ENCODE measurements around the gene ADPRHL1. TPM values are rescaled to one million over a fixed set of nuclear protein-coding genes. Genes with fewer than 3 reads are reported as not detected.

Gene ADPRHL1
- total and polyA plus RNA-seq, 2 donors (not counting 3 experiments of a cell fraction or from before 2014, with no cell fraction given), result 0.52 to 0.97 TPM

DNA sequence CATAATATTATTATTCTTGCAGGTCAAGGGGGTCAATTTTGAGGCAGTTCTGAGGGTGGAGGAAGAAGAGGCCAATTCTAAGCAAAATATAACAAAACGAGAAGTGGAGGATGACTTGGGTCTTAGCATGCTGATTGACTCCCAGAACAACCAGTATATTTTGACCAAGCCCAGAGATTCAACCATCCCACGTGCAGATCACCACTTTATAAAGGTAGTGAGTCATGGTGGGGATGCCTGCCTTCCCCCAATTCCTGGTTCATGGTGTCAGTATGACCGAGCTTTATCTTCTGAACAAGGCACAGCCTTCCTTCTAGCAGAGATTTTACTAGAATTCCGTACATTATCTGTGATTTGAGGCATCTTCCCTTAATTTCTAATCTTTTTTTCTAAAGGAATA lies 46.6 kb upstream of the ADPRHL1 start:
- H3K4me2 ChIP-seq (ENCODE audit: insufficient read depth, low read length), result no peak overlapping the region
- H3K27ac ChIP-seq (ENCODE audit: insufficient read depth, low read depth, low read length), result no peak overlapping the region
- dilution Hi-C loops (cut with MboI; ENCODE audit: extremely low pct_ligation_motif_present, low sequenced_read_pairs) (no loop called here), intact Hi-C loops (cut with micrococcal nuclease) (no loop called here)
- ChIA-PET CTCF (no interaction called here), POLR2A (no interaction called here)
- H2AFZ ChIP-seq (ENCODE audit: low read depth, low read length), result no peak overlapping the region
- FAIRE-seq, result no peak
- peaks cover 12% of the 10 kb centered on the region for H3K4me1 ChIP-seq (ENCODE audit: control insufficient read depth, extremely low read depth, insufficient read depth, low read length)
- peaks cover 50% of the 10 kb centered on the region for H3K79me2 ChIP-seq (ENCODE audit: control insufficient read depth, insufficient read depth, low read length)
- no peaks in the 10 kb centered on the region for H3K9me3 ChIP-seq (replicated peaks; ENCODE audit: control insufficient read depth, insufficient read depth, low read length)
- H3K9ac ChIP-seq (replicated peaks; ENCODE audit: extremely low read depth, insufficient read depth, low read length), result no peak overlapping the region
- no peaks in the 10 kb centered on the region for H3K9me1 ChIP-seq (replicated peaks; ENCODE audit: control insufficient read depth, extremely low read depth, insufficient read depth, low read length)
- no TSS peak for BruUV-seq (replicated peaks)
- no peak overlapping the region for H3K4me3 ChIP-seq (replicated peaks in 1 of 3; ENCODE audit: insufficient read depth in 1 of 3, low read depth in 1 of 3, low read length in 3 of 3)
- H3K36me3 ChIP-seq (ENCODE audit: control insufficient read depth in 2 of 2, extremely low read depth in 1 of 2, insufficient read depth in 2 of 2, low read length in 2 of 2), result peaks cover 33 to 52% of the 10 kb centered on the region in 2 experiments
- peaks cover 3% of the 10 kb centered on the region for H4K20me1 ChIP-seq (replicated peaks; ENCODE audit: control insufficient read depth, extremely low read depth, insufficient read depth, low read length)
- H3K27me3 ChIP-seq (ENCODE audit: control insufficient read depth in 2 of 2, insufficient read depth in 2 of 2, low read length in 2 of 2), result no peaks in the 10 kb centered on the region
- TF ChIP-seq MAX (IDR thresholded peaks at IDR 0.05; ENCODE audit: insufficient read depth, insufficient read length), result no peak
- TF ChIP-seq, protein P1, sequence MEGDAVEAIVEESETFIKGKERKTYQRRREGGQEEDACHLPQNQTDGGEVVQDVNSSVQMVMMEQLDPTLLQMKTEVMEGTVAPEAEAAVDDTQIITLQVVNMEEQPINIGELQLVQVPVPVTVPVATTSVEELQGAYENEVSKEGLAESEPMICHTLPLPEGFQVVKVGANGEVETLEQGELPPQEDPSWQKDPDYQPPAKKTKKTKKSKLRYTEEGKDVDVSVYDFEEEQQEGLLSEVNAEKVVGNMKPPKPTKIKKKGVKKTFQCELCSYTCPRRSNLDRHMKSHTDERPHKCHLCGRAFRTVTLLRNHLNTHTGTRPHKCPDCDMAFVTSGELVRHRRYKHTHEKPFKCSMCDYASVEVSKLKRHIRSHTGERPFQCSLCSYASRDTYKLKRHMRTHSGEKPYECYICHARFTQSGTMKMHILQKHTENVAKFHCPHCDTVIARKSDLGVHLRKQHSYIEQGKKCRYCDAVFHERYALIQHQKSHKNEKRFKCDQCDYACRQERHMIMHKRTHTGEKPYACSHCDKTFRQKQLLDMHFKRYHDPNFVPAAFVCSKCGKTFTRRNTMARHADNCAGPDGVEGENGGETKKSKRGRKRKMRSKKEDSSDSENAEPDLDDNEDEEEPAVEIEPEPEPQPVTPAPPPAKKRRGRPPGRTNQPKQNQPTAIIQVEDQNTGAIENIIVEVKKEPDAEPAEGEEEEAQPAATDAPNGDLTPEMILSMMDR (IDR thresholded peaks at IDR 0.05; ENCODE audit: extremely low read depth in 1 of 2, insufficient read depth in 1 of 2, low read depth in 1 of 2, low read length in 2 of 2), result no peak
- no peak for DNase-seq (ENCODE audit: low read depth, low spot score)

DNA sequence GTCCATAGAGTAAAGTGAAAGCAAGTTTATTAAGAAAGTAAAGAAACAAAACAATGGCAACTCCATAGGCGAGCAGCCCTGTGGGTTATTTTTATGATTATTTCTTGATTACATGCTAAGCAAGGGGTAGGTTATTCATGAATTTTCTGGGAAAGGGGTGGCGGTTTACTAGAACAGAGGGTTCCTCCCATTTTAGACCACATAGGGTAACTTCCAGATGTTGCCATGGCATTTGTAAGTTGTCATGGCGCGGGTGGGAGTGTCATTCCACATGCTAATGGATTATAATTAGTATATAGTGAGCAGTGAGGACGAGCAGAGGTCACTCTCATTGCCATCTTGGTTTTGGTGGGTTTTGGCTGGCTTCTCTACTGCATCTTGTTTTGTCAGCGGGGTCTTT lies 45.6 kb upstream of the ADPRHL1 start:
- CTCF ChIA-PET, result no interaction called here
- POLR2A ChIA-PET, result no interaction called here
- no peak for FAIRE-seq
- BruUV-seq (replicated peaks), result no TSS peak
- no peaks in the 10 kb centered on the region for H3K27me3 ChIP-seq (ENCODE audit: control insufficient read depth in 2 of 2, insufficient read depth in 2 of 2, low read length in 2 of 2)
- H3K36me3 ChIP-seq (ENCODE audit: control insufficient read depth in 2 of 2, extremely low read depth in 1 of 2, insufficient read depth in 2 of 2, low read length in 2 of 2), result peaks cover 33 to 48% of the 10 kb centered on the region in 2 experiments
- H3K79me2 ChIP-seq (ENCODE audit: control insufficient read depth, insufficient read depth, low read length), result peaks cover 58% of the 10 kb centered on the region
- intact Hi-C loops (cut with micrococcal nuclease), result no loop called here
- H3K4me3 ChIP-seq (replicated peaks in 1 of 3; ENCODE audit: insufficient read depth in 1 of 3, low read depth in 1 of 3, low read length in 3 of 3), result no peak overlapping the region
- H3K9ac ChIP-seq (replicated peaks; ENCODE audit: extremely low read depth, insufficient read depth, low read length), result no peak overlapping the region
- no peaks in the 10 kb centered on the region for H3K9me3 ChIP-seq (replicated peaks; ENCODE audit: control insufficient read depth, insufficient read depth, low read length)
- no peak for DNase-seq (ENCODE audit: low read depth, low spot score)
- H3K4me2 ChIP-seq (ENCODE audit: insufficient read depth, low read length), result no peak overlapping the region
- H3K9me1 ChIP-seq (replicated peaks; ENCODE audit: control insufficient read depth, extremely low read depth, insufficient read depth, low read length), result no peaks in the 10 kb centered on the region
- H3K27ac ChIP-seq (ENCODE audit: insufficient read depth, low read depth, low read length), result no peak overlapping the region
- dilution Hi-C loops (cut with MboI; ENCODE audit: extremely low pct_ligation_motif_present, low sequenced_read_pairs), result no loop called here
- peaks cover 17% of the 10 kb centered on the region for H3K4me1 ChIP-seq (ENCODE audit: control insufficient read depth, extremely low read depth, insufficient read depth, low read length)
- H4K20me1 ChIP-seq (replicated peaks; ENCODE audit: control insufficient read depth, extremely low read depth, insufficient read depth, low read length), result peaks cover 3% of the 10 kb centered on the region
- no peak overlapping the region for H2AFZ ChIP-seq (ENCODE audit: low read depth, low read length)
- no peak for TF ChIP-seq EZH2 (IDR thresholded peaks at IDR 0.05; ENCODE audit: borderline replicate concordance, low read depth, low read length, severe bottlenecking)
- TF ChIP-seq MYC (IDR thresholded peaks at IDR 0.05; ENCODE audit: low read depth, low read length), result no peak
- TF ChIP-seq MAX (IDR thresholded peaks at IDR 0.05; ENCODE audit: insufficient read depth, insufficient read length), result no peak
- TF ChIP-seq GATA2 (IDR thresholded peaks at IDR 0.05; ENCODE audit: insufficient read depth, insufficient read length, low read depth, low read length), result no peak
- no peak for TF ChIP-seq POLR2AphosphoS5 (IDR thresholded peaks at IDR 0.05; ENCODE audit: insufficient read depth, low read depth, low read length)
- TF ChIP-seq POLR2A (IDR thresholded peaks at IDR 0.05; ENCODE audit: low read depth, low read length), result no peak
- no peak for TF ChIP-seq JUN (IDR thresholded peaks at IDR 0.05; ENCODE audit: borderline replicate concordance, insufficient read depth, insufficient read length, low read depth)
- no peak for TF ChIP-seq FOS (IDR thresholded peaks at IDR 0.05; ENCODE audit: borderline replicate concordance, insufficient read depth, low read length)

All from endothelial cell of umbilical vein (primary cell).